NCI-H128 (cell line): ENCODE results near the gene FCHO2.

Experiments used
- DNase-seq: peaks from one replicate; lab custom pipeline; 2025; ENCODE audit not compliant: unreplicated experiment; lab: John Stamatoyannopoulos, UW

Gene FCHO2

GRCh38 chr5:73028991-73029595, 73.3 kb downstream of the FCHO2 start:
- no peak for DNase-seq

- no peak for DNase-seq
Measured at GRCh38 chr5:73030531-73030930, 74.7 kb downstream of the FCHO2 start.

- no peak for DNase-seq
Measured at GRCh38 chr5:73030995-73031394, 75.2 kb downstream of the FCHO2 start.

- DNase-seq: no peak
Measured at GRCh38 chr5:73031839-73032238, 76.0 kb downstream of the FCHO2 start.

- no peak for DNase-seq
Measured at GRCh38 chr5:73032635-73033034, 76.8 kb downstream of the FCHO2 start.

GRCh38 chr5:73037545-73037944, 81.7 kb downstream of the FCHO2 start:
- DNase-seq: no peak

GRCh38 chr5:73039082-73039481, 83.2 kb downstream of the FCHO2 start:
- no peak for DNase-seq

GRCh38 chr5:73042993-73043392, 87.2 kb downstream of the FCHO2 start:
- no peak for DNase-seq

- no peak for DNase-seq
Measured at GRCh38 chr5:73044546-73044945, 88.7 kb downstream of the FCHO2 start.

GRCh38 chr5:73045623-73046022, 89.8 kb downstream of the FCHO2 start:
- DNase-seq: no peak

GRCh38 chr5:73061593-73061992, 105.8 kb downstream of the FCHO2 start:
- no peak for DNase-seq

- DNase-seq: no peak
Measured at GRCh38 chr5:73066466-73066865, 110.6 kb downstream of the FCHO2 start.

- no peak for DNase-seq
Measured at GRCh38 chr5:73067213-73067612, 111.4 kb downstream of the FCHO2 start.

GRCh38 chr5:73081093-73081492, 125.3 kb downstream of the FCHO2 start:
- DNase-seq: no peak

- no peak for DNase-seq
Measured at GRCh38 chr5:73088026-73088425, 132.2 kb downstream of the FCHO2 start.

GRCh38 chr5:73093943-73094342, 138.1 kb downstream of the FCHO2 start:
- no peak for DNase-seq

GRCh38 chr5:73094415-73094814, 138.6 kb downstream of the FCHO2 start:
- no peak for DNase-seq

GRCh38 chr5:73095564-73096238, 139.9 kb downstream of the FCHO2 start:
- no peak for DNase-seq

GRCh38 chr5:73096239-73096575, 140.4 kb downstream of the FCHO2 start:
- no peak for DNase-seq

GRCh38 chr5:73097740-73098139, 141.9 kb downstream of the FCHO2 start:
- DNase-seq: no peak

GRCh38 chr5:73100109-73100508, 144.3 kb downstream of the FCHO2 start:
- no peak for DNase-seq

- DNase-seq: no peak
Measured at GRCh38 chr5:73103870-73104299, 148.0 kb downstream of the FCHO2 start.

GRCh38 chr5:73104326-73104725, 148.5 kb downstream of the FCHO2 start:
- DNase-seq: no peak
